ENCODE data around the gene PDLIM7.
A peak's percentile ranks its signal among the peaks of the same experiment; 100 is the strongest.

PDLIM7 gene

DNA sequence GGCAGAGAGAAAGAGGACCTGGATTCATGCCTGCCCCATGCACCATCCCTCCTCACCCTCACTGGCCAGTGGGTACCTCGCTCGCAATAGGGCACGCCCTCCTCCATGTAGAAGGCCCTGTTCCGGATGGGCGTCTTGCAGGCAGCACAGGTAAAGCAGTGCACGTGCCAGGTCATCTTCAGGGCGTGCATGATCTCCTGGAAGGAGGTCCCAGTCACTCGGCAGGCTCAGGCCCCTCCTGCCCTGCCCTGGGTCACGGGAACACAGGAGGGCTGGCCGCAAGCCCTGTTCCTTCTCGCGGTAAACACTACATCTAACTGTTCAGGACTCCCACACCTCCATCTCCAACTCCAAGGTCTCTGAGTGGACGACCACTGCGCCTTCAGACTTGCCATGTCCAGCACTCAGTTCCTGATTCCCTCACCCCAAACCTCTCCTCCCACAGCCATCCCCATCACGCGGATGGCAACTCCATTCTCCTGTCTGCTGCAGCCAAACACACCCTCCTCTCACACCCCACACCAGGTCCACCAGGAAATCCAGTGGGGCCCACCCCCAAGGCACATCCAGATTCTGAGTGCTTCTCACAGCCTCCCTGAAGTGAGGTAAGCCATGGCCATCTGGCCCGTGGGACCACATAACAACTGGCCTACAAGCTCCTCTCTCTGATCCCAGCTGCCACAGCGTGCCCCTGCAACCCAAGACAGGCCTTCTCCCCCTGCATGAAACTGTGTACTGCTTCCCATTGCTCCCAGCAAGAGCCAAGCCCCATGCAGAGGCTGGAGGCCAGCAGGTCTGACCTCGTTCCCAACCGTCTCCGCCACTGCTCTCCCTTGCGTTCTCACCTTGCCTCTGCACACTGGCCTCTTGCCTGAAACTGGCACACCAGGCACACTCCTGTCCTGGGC is 13.2 kb downstream of the PDLIM7 start:
- Histone ChIP-seq H3K27ac (ENCODE audit: low read depth in 2 of 2, low read length in 2 of 2) (no peak overlapping the region), H3K36me3 (ENCODE audit: control insufficient read depth in 2 of 2, insufficient read depth in 2 of 2, low read length in 2 of 2) (peaks cover 7 to 17% of the 10 kb centered on the region in 2 donors)

GRCh38 chr5:177483042-177483441 is 14.4 kb downstream of the PDLIM7 start:
- Histone ChIP-seq H3K9me3 (ENCODE audit: control insufficient read depth in 2 of 2, low read length in 2 of 2) (no peaks in the 10 kb centered on the region), H3K4me1 (ENCODE audit: control insufficient read depth in 2 of 2, insufficient read depth in 2 of 2, low read length in 2 of 2) (peaks cover 3 to 5% of the 10 kb centered on the region in 2 donors), H3K4me3 (ENCODE audit: low read length in 2 of 2) (no peak overlapping the region), H3K27ac (ENCODE audit: low read depth in 2 of 2, low read length in 2 of 2) (no peak overlapping the region), H3K27me3 (ENCODE audit: control insufficient read depth in 2 of 2, insufficient read depth in 2 of 2, low read length in 2 of 2) (no peaks in the 10 kb centered on the region), H3K36me3 (ENCODE audit: control insufficient read depth in 2 of 2, insufficient read depth in 2 of 2, low read length in 2 of 2) (peaks cover 6 to 13% of the 10 kb centered on the region in 2 donors), H3K9ac (ENCODE audit: low read depth in 1 of 2, low read length in 2 of 2) (no peak overlapping the region)

More for the DNA sequence above, 13.2 kb downstream of the PDLIM7 start:
- Histone ChIP-seq H3K4me3 (ENCODE audit: low read length in 2 of 2) (no peak overlapping the region), H3K27me3 (ENCODE audit: control insufficient read depth in 2 of 2, insufficient read depth in 2 of 2, low read length in 2 of 2) (no peaks in the 10 kb centered on the region), H3K9me3 (ENCODE audit: control insufficient read depth in 2 of 2, low read length in 2 of 2) (no peaks in the 10 kb centered on the region), H3K4me1 (ENCODE audit: control insufficient read depth in 2 of 2, insufficient read depth in 2 of 2, low read length in 2 of 2) (peaks cover 0 to 3% of the 10 kb centered on the region in 2 donors), H3K9ac (ENCODE audit: low read depth in 1 of 2, low read length in 2 of 2) (no peak overlapping the region)

DNA sequence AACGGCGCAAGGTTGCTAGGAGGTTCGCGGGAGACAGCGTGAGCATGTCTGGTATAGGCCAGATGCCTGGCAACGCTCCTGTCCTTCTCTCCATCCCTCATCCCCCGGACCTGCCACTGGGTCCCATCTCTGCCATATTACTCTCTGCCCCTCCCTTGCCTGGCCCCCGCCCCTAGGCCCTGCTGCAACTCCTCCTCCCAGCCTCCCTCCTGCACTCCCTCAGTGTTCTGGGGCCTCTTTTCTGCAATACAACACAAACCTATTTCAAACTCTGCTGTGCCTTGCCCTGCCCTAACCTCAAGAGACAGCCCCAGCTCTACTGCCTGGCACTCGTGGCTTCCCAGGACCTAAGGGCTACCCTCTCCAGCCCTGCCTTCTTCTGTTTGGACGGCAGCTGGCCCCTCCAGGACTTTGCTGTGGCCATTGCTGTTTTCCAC is 15.0 kb downstream of the PDLIM7 start:
- H3K4me1 ChIP-seq (ENCODE audit: control insufficient read depth in 2 of 2, insufficient read depth in 2 of 2, low read length in 2 of 2), result peaks cover 3 to 5% of the 10 kb centered on the region in 2 donors
- H3K9ac ChIP-seq (ENCODE audit: low read depth in 1 of 2, low read length in 2 of 2), result no peak overlapping the region
- H3K4me3 ChIP-seq (ENCODE audit: low read length in 2 of 2), result no peak overlapping the region
- H3K27me3 ChIP-seq (ENCODE audit: control insufficient read depth in 2 of 2, insufficient read depth in 2 of 2, low read length in 2 of 2), result no peaks in the 10 kb centered on the region
- H3K27ac ChIP-seq (ENCODE audit: low read depth in 2 of 2, low read length in 2 of 2), result no peak overlapping the region
- peaks cover 6 to 8% of the 10 kb centered on the region in 2 donors for H3K36me3 ChIP-seq (ENCODE audit: control insufficient read depth in 2 of 2, insufficient read depth in 2 of 2, low read length in 2 of 2)
- H3K9me3 ChIP-seq (ENCODE audit: control insufficient read depth in 2 of 2, low read length in 2 of 2), result no peaks in the 10 kb centered on the region

- Histone ChIP-seq H3K9me3 (ENCODE audit: control insufficient read depth in 2 of 2, low read length in 2 of 2) (no peaks in the 10 kb centered on the region), H3K27me3 (ENCODE audit: control insufficient read depth in 2 of 2, insufficient read depth in 2 of 2, low read length in 2 of 2) (no peaks in the 10 kb centered on the region), H3K4me1 (ENCODE audit: control insufficient read depth in 2 of 2, insufficient read depth in 2 of 2, low read length in 2 of 2) (peaks cover 3 to 5% of the 10 kb centered on the region in 2 donors), H3K36me3 (ENCODE audit: control insufficient read depth in 2 of 2, insufficient read depth in 2 of 2, low read length in 2 of 2) (peaks cover 3% of the 10 kb centered on the region in 2 donors), H3K27ac (ENCODE audit: low read depth in 2 of 2, low read length in 2 of 2) (peak overlapping the region; percentile 43 to 62), H3K4me3 (ENCODE audit: low read length in 2 of 2) (no peak overlapping the region), H3K9ac (ENCODE audit: low read depth in 1 of 2, low read length in 2 of 2) (peak overlapping the region in 1 of 2 donors; percentile 13)
These were observed 17.6 kb downstream of the PDLIM7 start for GRCh38 chr5:177479774-177480173.

GRCh38 chr5:177478711-177479646 is 18.4 kb downstream of the PDLIM7 start:
- peaks cover 3 to 5% of the 10 kb centered on the region in 2 donors for H3K4me1 ChIP-seq (ENCODE audit: control insufficient read depth in 2 of 2, insufficient read depth in 2 of 2, low read length in 2 of 2)

GRCh38 chr5:177477701-177478477 is 19.5 kb downstream of the PDLIM7 start:
- Histone ChIP-seq H3K4me1 (ENCODE audit: control insufficient read depth in 2 of 2, insufficient read depth in 2 of 2, low read length in 2 of 2) (peaks cover 3 to 5% of the 10 kb centered on the region in 2 donors), H3K4me3 (ENCODE audit: low read length in 2 of 2) (no peak overlapping the region), H3K36me3 (ENCODE audit: control insufficient read depth in 2 of 2, insufficient read depth in 2 of 2, low read length in 2 of 2) (no peaks in the 10 kb centered on the region), H3K27ac (ENCODE audit: low read depth in 2 of 2, low read length in 2 of 2) (no peak overlapping the region), H3K27me3 (ENCODE audit: control insufficient read depth in 2 of 2, insufficient read depth in 2 of 2, low read length in 2 of 2) (no peaks in the 10 kb centered on the region), H3K9ac (ENCODE audit: low read depth in 1 of 2, low read length in 2 of 2) (no peak overlapping the region), H3K9me3 (ENCODE audit: control insufficient read depth in 2 of 2, low read length in 2 of 2) (no peaks in the 10 kb centered on the region)

More at GRCh38 chr5:177478711-177479646, 18.4 kb downstream of the PDLIM7 start:
- no peaks in the 10 kb centered on the region for H3K27me3 ChIP-seq (ENCODE audit: control insufficient read depth in 2 of 2, insufficient read depth in 2 of 2, low read length in 2 of 2)
- H3K4me3 ChIP-seq (ENCODE audit: low read length in 2 of 2), result no peak overlapping the region
- H3K9me3 ChIP-seq (ENCODE audit: control insufficient read depth in 2 of 2, low read length in 2 of 2), result no peaks in the 10 kb centered on the region
- H3K9ac ChIP-seq (ENCODE audit: low read depth in 1 of 2, low read length in 2 of 2), result no peak overlapping the region
- H3K27ac ChIP-seq (ENCODE audit: low read depth in 2 of 2, low read length in 2 of 2), result peak overlapping the region; percentile 43 to 62
- H3K36me3 ChIP-seq (ENCODE audit: control insufficient read depth in 2 of 2, insufficient read depth in 2 of 2, low read length in 2 of 2), result peaks cover 3% of the 10 kb centered on the region in 2 donors

DNA sequence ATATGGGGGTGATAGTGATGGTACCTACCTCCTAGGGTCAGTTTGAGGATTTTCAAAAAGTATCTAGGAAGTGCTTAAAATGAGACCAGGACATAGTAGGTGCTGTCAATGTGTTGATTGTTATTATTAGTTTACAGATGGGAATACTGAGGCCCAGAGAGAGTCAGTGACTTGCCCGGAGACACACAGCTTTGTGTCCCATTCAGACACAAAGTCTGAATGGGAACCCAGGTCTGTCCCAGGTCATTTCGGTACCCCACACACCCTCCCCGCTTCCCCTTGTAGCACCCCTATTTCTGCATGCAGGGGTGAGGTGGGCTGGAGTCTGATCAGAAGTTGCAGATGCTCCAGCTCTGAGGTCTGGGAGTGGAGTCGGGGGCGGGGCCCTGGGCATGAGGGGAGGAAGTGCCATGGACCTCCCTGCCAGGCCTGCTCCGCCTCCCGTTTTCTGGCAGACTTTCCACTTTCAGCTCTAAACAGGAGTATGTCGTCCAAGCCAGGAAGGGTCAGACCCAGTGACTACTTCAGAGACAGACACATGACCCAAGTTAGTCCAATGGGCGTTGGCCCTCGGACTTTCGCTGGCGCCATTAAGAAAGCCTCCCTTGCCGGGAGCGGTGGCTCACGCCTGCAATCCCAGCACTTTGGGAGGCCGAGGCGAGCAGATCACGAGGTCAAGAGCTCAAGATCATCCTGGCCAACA is 20.7 kb downstream of the PDLIM7 start:
- Histone ChIP-seq H3K27me3 (ENCODE audit: control insufficient read depth in 2 of 2, insufficient read depth in 2 of 2, low read length in 2 of 2) (peaks cover 0 to 3% of the 10 kb centered on the region in 2 donors), H3K27ac (ENCODE audit: low read depth in 2 of 2, low read length in 2 of 2) (no peak overlapping the region), H3K9me3 (ENCODE audit: control insufficient read depth in 2 of 2, low read length in 2 of 2) (no peaks in the 10 kb centered on the region), H3K4me1 (ENCODE audit: control insufficient read depth in 2 of 2, insufficient read depth in 2 of 2, low read length in 2 of 2) (peaks cover 9 to 13% of the 10 kb centered on the region in 2 donors), H3K9ac (ENCODE audit: low read depth in 1 of 2, low read length in 2 of 2) (no peak overlapping the region), H3K36me3 (ENCODE audit: control insufficient read depth in 2 of 2, insufficient read depth in 2 of 2, low read length in 2 of 2) (no peaks in the 10 kb centered on the region), H3K4me3 (ENCODE audit: low read length in 2 of 2) (no peak overlapping the region)

GRCh38 chr5:177475563-177476427 is 21.6 kb downstream of the PDLIM7 start:
- Histone ChIP-seq H3K4me3 (ENCODE audit: low read length in 2 of 2) (no peak overlapping the region), H3K9me3 (ENCODE audit: control insufficient read depth in 2 of 2, low read length in 2 of 2) (no peaks in the 10 kb centered on the region), H3K36me3 (ENCODE audit: control insufficient read depth in 2 of 2, insufficient read depth in 2 of 2, low read length in 2 of 2) (no peaks in the 10 kb centered on the region), H3K4me1 (ENCODE audit: control insufficient read depth in 2 of 2, insufficient read depth in 2 of 2, low read length in 2 of 2) (peaks cover 13 to 15% of the 10 kb centered on the region in 2 donors), H3K27ac (ENCODE audit: low read depth in 2 of 2, low read length in 2 of 2) (no peak overlapping the region), H3K9ac (ENCODE audit: low read depth in 1 of 2, low read length in 2 of 2) (no peak overlapping the region), H3K27me3 (ENCODE audit: control insufficient read depth in 2 of 2, insufficient read depth in 2 of 2, low read length in 2 of 2) (peaks cover 0 to 3% of the 10 kb centered on the region in 2 donors)
